Colonic mucosa (tissue), 4 donors: ENCODE data around the gene RECQL5. TPM values are rescaled to one million over a fixed set of nuclear protein-coding genes. Genes with fewer than 3 reads are reported as not detected.
"Not testable (repeated sequence)": the region's sequence is repeated elsewhere in the genome, so short reads cannot be mapped to it uniquely, and the experiment has no call there.

Source experiments
- DNase-seq: peaks from one replicate; pipeline ENCODE4 v3.0.0-alpha.2; 2020
- H3K27ac ChIP-seq: fragments of 200-600 bp; one replicate; pipeline ENCODE4 v1.8.0; 2021
- H3K27me3 ChIP-seq: fragments of 200-600 bp; one replicate; pipeline ENCODE4 v1.8.0; 2021
- H3K36me3 ChIP-seq: fragments of 200-600 bp; one replicate; pipeline ENCODE4 v1.8.0; 2021
- H3K4me1 ChIP-seq: fragments of 200-600 bp; one replicate; pipeline ENCODE4 v1.8.0; 2021; ENCODE audit warnings: mild to moderate bottlenecking
- H3K4me3 ChIP-seq: fragments of 200-600 bp; one replicate; pipeline ENCODE4 v1.8.0; 2021
- H3K9ac ChIP-seq, 2 donors: one replicate each; pipeline ENCODE4 v1.7.0; 2013; ENCODE audit warnings: control low read depth in 2 of 2, low read depth in 2 of 2, low read length in 2 of 2
- H3K9me3 ChIP-seq: fragments of 200-600 bp; one replicate; pipeline ENCODE4 v1.8.0; 2021
- intact Hi-C: fragments of 100-400 bp; cut with DNase I; formaldehyde crosslinking; loops from one replicate; pipeline ENCODE4 v1.14.1; 2022
- total RNA-seq, 2 donors: library from RNA; stranded (reverse); fragmentation: NEBNext Ultra II Directional in 1 of 2; extraction: Animal tissue kit (Norgen Biotek cat#: 25700) in 1 of 2; gene quantifications; one replicate each; pipeline ENCODE4 v1.2.1, GENCODE V29; 2021
- TF ChIP-seq, protein P1 (sequence below): fragments of 200-600 bp; IDR thresholded peaks from one replicate; pipeline ENCODE4 v1.8.0; 2022; ENCODE audit warnings: antibody characterized with exemption, mild to moderate bottlenecking
- donor health status: healthy.
- donor health status: DM: no; HTN: no; CAD: no.
- donor health status: DM: no; HTN: no; CAD: no.

RECQL5 gene
- total RNA-seq, 2 donors from 2014 or later: 18.7 to 43.1 TPM

DNA sequence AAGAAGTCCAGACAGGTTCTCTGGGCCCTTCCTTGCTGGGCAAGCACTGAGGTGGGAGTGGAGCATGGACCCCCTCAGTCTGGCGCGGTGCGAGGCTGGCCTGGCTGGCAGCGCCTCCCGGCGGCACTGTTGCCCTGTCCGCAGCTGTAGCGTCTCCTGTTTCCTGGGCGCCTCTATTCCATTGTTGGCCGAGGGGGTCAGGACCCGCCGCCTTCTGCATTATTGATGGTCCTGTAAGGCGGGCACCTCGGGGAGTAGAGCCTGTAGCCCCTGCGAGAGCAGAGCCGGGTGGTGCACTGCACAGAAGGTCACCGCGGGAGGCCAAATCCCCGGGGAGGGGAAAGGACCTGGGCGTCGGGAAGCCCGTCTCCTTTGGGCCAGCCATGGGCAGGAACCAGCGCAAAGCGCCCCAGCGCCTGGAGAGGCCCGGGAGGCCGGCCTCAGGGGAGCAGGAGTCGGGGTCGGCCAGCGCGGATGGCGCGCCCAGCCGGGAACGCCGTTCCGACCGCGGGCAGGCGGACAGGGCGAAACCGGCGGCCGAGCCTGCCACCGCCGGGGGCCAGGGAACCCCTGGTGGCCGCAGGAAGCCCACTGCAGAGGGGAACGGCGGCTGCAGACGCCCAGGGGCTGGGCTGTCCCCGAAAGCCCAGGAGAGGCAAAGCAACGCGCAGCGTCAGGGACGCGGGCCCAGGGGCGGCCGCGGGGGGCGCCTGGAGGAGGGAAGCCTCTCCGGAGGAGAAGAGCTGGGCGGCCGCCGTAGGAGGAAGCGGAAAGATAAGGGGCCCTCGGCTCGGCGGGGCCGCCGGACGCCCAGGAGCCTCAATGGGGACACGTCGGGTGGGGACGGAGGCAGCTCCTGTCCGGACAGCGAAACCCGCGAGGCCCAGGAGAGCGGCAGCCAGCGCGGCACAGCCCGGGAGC, 79.0 kb downstream of the RECQL5 start, which contains the start of gene MYO15B:
Gene MYO15B (plus strand): TSS at position 126 of the 921 bp plus-strand sequence. CDS start 258 bp downstream, at position 384.
- peak within 1 kb of the TSS; percentile 49 for H3K4me3 ChIP-seq
- peak within 1 kb of the TSS; percentile 86 for H3K27ac ChIP-seq
- H3K9ac ChIP-seq: peak within 1 kb of the TSS; percentile 84 to 91
- peaks cover 3% of the 10 kb centered on the region for H3K4me1 ChIP-seq
- intact Hi-C loops: loop anchor here (5.0 to 10.0 kb wide), 2 partner anchors 63 to 161 kb away; partner anchors contain the start of gene LLGL2
- TF ChIP-seq, protein P1, sequence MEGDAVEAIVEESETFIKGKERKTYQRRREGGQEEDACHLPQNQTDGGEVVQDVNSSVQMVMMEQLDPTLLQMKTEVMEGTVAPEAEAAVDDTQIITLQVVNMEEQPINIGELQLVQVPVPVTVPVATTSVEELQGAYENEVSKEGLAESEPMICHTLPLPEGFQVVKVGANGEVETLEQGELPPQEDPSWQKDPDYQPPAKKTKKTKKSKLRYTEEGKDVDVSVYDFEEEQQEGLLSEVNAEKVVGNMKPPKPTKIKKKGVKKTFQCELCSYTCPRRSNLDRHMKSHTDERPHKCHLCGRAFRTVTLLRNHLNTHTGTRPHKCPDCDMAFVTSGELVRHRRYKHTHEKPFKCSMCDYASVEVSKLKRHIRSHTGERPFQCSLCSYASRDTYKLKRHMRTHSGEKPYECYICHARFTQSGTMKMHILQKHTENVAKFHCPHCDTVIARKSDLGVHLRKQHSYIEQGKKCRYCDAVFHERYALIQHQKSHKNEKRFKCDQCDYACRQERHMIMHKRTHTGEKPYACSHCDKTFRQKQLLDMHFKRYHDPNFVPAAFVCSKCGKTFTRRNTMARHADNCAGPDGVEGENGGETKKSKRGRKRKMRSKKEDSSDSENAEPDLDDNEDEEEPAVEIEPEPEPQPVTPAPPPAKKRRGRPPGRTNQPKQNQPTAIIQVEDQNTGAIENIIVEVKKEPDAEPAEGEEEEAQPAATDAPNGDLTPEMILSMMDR: peak; percentile 16
- H3K27me3 ChIP-seq: no peaks in the 10 kb centered on the region
- peak; percentile 57 for DNase-seq
- no peaks in the 10 kb centered on the region for H3K36me3 ChIP-seq
- no peaks in the 10 kb centered on the region for H3K9me3 ChIP-seq

DNA sequence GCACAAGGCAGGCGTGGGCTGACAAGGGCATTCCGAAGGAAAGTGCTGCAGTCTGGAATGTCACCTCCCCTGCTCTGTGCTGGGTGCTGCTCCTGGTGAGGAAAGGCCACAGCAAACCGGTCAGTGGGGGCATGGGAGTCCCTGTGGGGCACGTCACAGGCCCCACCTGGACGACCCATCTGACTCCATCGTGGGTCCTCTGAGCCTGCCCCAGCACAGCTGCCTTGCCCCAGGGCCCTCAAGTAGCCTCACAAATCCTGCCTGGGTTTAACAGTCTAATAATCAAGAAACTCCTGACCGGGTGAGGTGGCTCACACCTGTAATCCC, 82.1 kb downstream of the RECQL5 start:
- no peaks in the 10 kb centered on the region for H3K27me3 ChIP-seq
- H3K36me3 ChIP-seq: no peaks in the 10 kb centered on the region
- no peak overlapping the region for H3K27ac ChIP-seq
- no peaks in the 10 kb centered on the region for H3K9me3 ChIP-seq
- no peak overlapping the region for H3K4me3 ChIP-seq
- intact Hi-C loops: loop anchor here (5.0 to 10.0 kb wide), 2 partner anchors 60 to 158 kb away; partner anchors contain the start of gene LLGL2
- H3K4me1 ChIP-seq: peaks cover 3% of the 10 kb centered on the region
- H3K9ac ChIP-seq: no peak overlapping the region
- TF ChIP-seq, protein P1: no peak
- DNase-seq: no peak

DNA sequence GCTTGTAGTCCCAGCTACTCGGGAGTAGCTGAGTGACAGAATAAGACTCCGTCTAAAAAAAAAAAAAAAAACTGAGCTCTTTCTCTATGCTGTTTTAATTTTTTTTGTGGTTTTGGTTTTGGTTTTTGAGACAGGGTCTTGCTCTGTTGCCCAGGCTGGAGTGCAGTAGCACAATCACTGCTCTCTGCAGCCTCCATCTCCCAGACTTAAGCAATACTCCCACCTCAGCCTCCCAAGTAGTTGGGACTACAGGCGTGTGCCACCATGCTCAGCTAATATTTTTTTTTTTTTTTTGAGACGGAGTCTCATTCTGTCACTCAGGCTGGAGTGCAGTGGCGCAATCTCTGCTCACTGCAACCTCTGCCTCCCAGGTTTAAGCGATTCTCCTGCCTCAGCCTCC, 83.8 kb downstream of the RECQL5 start:
- intact Hi-C loops: loop anchor here (10.0 kb wide), 1 partner anchor 58 kb away; the partner anchor contains the start of gene LLGL2
- H3K9ac ChIP-seq, H3K4me3 ChIP-seq: not testable (repeated sequence)

DNA sequence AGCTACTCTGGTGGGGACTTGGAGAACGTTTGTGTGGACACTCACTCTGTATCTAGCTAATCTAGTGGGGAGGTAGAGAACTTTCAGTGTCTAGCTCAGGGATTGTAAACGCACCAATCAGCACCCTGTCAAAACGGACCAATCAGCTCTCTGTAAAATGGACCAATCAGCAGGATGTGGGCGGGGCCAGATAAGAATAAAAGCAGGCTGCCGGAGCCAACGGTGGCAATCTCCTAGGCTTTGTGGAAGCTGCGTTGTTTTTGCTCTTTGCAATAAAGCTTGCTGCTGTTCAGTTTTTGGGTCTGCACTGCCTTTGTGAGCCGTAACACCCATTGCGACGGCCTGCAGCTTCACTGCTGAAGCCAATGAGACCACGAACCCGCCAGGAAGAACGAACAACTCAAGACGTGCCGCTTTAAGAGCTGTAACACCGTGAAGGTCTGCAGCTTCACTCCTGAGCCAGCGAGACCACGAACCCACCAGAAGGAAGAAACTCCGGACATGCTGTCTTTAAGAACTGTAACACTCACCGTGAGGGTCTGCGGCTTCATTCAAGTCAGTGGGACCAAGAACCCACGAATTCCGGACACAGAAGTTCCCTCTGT, 85.7 kb downstream of the RECQL5 start:
- intact Hi-C loops: loop anchor here (10.0 kb wide), 1 partner anchor 56 kb away; the partner anchor contains the start of gene LLGL2
- not testable (repeated sequence) for H3K4me1 ChIP-seq, DNase-seq

More for the DNA sequence above, 83.8 kb downstream of the RECQL5 start:
- H3K36me3 ChIP-seq, H3K27me3 ChIP-seq, H3K9me3 ChIP-seq, H3K27ac ChIP-seq, DNase-seq, H3K4me1 ChIP-seq: not testable (repeated sequence)

More for the DNA sequence above, 85.7 kb downstream of the RECQL5 start:
- not testable (repeated sequence) for H3K36me3 ChIP-seq, H3K9me3 ChIP-seq, H3K27me3 ChIP-seq, H3K4me3 ChIP-seq, H3K9ac ChIP-seq, H3K27ac ChIP-seq

Other genes starting within 250 kb of the RECQL5 start
- gene TMEM94, start 210.5 kb downstream of the RECQL5 start, total RNA-seq: 10 to 100 TPM; 88.3 to 95.7 TPM
- gene CASKIN2, start 151.6 kb downstream of the RECQL5 start, total RNA-seq: 10 to 100 TPM; 26.5 to 28.6 TPM
- gene TSEN54, start 150.6 kb downstream of the RECQL5 start, total RNA-seq: 10 to 100 TPM; 29.7 to 50.7 TPM
- gene LLGL2, start 141.5 kb downstream of the RECQL5 start, total RNA-seq: 100 to 1,000 TPM; 401 to 497 TPM
- gene MYO15B, start 79.4 kb downstream of the RECQL5 start, total RNA-seq: 100 to 1,000 TPM; 210 to 462 TPM
- 10 to 100 TPM in 1 of 2 donors, 1 to 10 TPM in 1; 5.1 to 39.9 TPM for gene SMIM5, start 33.7 kb downstream of the RECQL5 start, total RNA-seq
- 10 to 100 TPM; 68.0 to 68.1 TPM for gene SAP30BP, start 184 bp upstream of the RECQL5 start, total RNA-seq
- gene ITGB4, start 54.3 kb upstream of the RECQL5 start, total RNA-seq: 100 to 1,000 TPM; 267 to 272 TPM
- gene GALK1, start 98.0 kb upstream of the RECQL5 start, total RNA-seq: 10 to 100 TPM; 21.3 to 23.6 TPM
- 10 to 100 TPM; 18.4 to 26.0 TPM for gene UNK, start 117.7 kb upstream of the RECQL5 start, total RNA-seq
- 10 to 100 TPM; 25.9 to 35.0 TPM for gene UNC13D, start 177.2 kb upstream of the RECQL5 start, total RNA-seq
- 100 to 1,000 TPM in 1 of 2 donors, 10 to 100 TPM in 1; 69.8 to 102 TPM for gene WBP2, start 188.2 kb upstream of the RECQL5 start, total RNA-seq
- gene TRIM47, start 211.4 kb upstream of the RECQL5 start, total RNA-seq: 10 to 100 TPM; 33.7 to 71.5 TPM
- gene TRIM65, start 229.8 kb upstream of the RECQL5 start, total RNA-seq: 10 to 100 TPM; 14.5 to 26.0 TPM
- 100 to 1,000 TPM in 1 of 2 donors, 10 to 100 TPM in 1; 88.6 to 190 TPM for gene MRPL38, start 237.7 kb upstream of the RECQL5 start, total RNA-seq